Superior temporal gyrus (tissue), 1 donor: ENCODE data around the gene DYNC1LI1.
"Not testable (repeated sequence)": the region's sequence is repeated elsewhere in the genome, so short reads cannot be mapped to it uniquely, and the experiment has no call there.

ENCODE experiments used
- DNase-seq: peaks from one replicate; pipeline ENCODE4 v3.0.0-alpha.2; 2016; ENCODE audit errors: extremely low spot score

The DYNC1LI1 gene

GRCh38 chr3:32583708-32584107 is 13.1 kb upstream of the DYNC1LI1 start:
- no peak for DNase-seq

- DNase-seq = not testable (repeated sequence)
Observed at GRCh38 chr3:32578669-32579068, 8.0 kb upstream of the DYNC1LI1 start.

- peak; percentile 31 for DNase-seq
Observed at GRCh38 chr3:32577581-32578556, 7.2 kb upstream of the DYNC1LI1 start.

GRCh38 chr3:32577174-32577573 is 6.5 kb upstream of the DYNC1LI1 start:
- no peak for DNase-seq

DNA sequence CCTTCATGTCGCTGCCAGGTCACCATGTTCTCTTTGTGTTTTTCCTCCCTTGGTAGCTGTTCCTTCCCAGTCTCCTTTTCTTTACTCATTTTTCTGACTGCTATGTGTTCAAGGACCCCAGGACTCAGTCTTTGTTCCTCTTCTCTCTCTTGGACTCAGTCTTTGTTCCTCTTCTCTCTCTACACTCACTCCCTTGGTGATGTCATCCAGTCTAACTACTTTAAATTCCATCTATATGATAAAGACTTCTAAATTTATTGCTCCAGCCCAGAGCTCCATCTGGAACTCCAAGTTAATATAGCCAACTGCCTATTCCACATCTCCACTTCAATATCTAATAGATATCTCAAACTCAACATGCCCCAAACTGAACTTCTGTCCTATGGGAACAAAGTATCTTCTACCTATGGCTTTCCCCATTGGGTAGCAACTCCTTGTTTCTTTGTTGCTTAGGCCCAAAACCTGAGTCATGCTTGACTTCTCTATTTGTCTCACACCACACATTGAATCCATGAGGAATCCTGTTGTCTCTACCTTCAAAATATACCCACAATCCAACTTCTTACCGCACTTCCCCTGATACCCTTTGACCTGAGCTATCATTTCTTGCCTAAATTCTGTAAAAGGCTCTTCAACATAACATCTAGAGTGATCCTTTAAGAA is 4.9 kb upstream of the DYNC1LI1 start:
- DNase-seq = no peak

- DNase-seq = no peak
Observed at GRCh38 chr3:32571192-32571485, 481 bp upstream of the DYNC1LI1 start.

DNA sequence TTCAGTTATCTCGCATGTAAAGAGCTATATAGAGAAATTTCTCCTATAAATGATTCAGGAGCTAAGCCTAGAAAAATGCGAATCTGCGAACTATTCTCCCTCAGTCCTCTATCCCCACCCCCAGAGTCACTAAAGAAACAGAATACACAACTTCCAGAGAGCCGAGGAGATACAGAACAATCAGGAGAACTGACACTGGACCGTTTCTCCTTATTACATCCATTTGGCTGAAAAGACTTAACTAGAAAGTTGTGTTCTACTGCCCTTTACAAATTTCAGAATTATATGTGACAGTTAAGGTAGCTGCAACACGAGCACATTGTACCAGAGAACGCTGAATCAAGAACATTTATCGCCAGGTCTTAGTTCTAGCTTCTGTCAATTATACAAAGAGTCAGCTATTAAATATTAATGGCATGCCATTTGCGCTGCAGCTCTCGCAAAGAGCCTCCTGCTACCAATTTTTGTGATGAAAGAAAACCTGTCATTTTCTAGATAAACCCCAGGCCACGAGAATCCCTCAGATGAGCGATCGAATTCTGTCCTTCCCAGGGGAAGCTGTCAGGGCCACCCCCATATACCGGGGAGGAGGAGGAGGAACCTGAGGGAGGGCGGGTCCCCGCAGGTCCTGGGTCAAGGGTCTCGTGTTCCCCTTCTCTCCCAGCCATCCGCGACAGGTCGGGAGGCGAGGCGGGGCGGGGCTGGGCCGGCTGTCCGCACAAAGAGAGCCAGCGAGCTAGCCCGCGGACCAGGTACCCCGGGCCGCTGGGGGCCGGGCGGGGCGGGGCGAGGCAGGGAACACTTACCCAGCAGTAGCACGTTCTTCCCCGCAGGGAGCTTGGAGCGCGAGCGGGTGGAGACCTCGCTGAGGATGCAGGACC is 878 bp downstream of the DYNC1LI1 start:
- DNase-seq = peak; percentile 73

DNA sequence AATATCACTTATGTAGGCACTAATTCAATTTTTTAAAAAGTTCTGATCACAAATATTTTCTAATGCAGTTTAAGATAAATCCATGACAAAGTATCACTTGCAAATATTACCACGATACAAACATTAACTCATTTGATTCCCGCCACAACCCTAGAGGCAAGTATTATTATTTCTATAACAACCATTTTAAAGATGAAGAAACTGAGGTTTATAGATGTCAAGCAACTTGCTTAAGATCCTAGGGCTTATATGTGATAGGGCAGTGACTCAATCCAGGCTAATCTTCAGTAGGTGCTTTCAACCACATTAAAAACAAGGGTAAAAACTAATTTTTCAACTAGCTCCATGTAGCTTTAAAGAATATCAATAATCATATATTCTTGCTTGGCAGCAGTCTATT is 1.7 kb downstream of the DYNC1LI1 start:
- DNase-seq = no peak

DNA sequence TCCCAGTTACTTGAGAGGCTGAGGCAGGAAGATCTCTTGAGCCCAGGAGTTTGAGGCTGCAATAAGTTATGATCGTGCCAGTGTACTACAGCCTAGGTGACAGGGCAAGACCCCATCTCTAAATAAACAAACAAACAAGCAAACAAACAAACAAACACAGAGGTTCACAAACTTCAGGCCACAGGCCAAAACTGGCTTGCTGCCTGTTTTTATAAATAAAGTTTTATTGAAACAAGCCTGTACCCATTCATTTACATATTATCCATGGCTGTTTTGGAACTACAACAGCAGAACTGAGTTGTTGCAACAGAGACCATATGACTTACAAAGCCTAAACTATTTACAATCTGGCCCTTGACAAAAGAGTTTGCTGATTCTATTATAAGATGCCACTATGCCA is 6.5 kb downstream of the DYNC1LI1 start:
- DNase-seq = no peak

DNA sequence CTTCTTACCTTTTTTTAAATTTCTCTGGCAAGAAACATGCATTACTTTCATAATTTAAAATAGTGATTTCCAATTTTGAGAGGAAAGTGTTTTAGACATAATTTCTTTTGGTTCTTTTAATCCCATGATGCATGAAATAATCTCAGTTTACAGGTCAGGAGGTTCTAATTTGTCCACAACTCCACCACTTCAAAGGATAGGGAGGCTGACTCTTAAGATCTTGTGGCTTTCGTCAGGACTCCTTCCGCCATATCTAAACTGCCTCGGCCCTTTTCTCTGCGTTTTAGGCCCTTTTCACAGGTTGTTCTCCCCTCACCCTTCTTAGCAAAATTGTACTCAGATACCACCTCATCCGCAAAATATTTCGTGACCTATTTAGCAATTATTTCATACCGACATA is 8.0 kb downstream of the DYNC1LI1 start:
- no peak for DNase-seq

GRCh38 chr3:32557640-32558352 is 12.9 kb downstream of the DYNC1LI1 start:
- no peak for DNase-seq

- no peak for DNase-seq
Observed at GRCh38 chr3:32556332-32556731, 14.3 kb downstream of the DYNC1LI1 start.

- no peak for DNase-seq
Observed at GRCh38 chr3:32553973-32554372, 16.7 kb downstream of the DYNC1LI1 start.

DNA sequence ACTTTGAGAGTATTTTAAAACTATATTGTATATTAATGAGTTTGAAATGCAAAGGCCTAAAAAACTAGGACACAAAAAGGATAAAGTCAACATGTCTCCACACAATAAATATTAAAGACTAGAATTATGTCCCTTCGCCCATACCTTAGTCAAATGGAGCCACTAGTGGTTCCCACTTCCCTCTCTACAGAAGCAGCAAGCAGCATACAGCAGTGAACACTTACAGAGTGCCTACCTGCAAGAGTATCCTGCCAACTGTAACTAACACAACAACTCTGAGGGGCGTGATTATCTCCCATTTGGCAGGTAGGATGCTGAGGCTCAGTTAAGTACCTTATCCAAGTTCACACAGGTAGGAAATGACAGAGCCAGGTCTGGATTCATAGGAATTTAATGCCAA is 17.2 kb downstream of the DYNC1LI1 start:
- DNase-seq = no peak

DNA sequence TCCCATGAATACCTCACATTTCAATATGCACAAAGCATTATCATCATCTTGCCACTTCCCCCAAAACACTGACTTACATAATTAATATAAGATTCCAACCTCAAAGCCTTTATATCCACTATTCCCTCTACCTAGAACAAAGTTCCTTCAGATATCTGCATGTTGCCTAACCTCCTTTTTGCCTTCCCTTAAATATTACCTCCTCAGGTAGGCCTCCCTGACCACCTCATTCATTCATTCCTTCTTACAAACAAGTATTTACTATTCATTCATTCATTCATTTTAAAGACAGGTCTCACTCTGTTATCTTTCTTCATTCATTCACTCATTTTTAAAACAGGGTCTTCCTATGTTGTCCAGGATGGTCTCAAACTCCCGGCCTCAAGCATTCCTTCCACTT is 18.6 kb downstream of the DYNC1LI1 start:
- DNase-seq = no peak

DNA sequence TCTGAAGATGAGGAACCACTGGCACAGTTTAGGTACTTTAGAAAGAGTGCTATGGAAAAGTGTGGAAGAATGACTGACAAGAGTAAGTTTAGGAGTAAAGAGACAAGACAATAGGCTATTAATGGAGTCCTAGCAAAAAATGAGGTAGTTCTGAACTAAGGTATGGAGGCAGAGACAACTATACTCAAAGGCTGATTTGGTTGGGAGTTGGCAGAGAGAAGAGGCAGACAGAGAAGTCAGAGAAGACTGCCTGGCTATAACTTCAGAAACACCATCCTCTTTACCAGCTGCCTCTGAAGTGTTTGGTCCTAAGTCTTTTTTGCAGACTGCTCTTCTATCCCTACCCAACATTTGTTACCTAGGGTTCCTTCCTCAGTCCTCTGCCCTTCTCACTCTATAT is 19.2 kb downstream of the DYNC1LI1 start:
- DNase-seq = no peak

- DNase-seq = no peak
Observed at GRCh38 chr3:32551087-32551486, 19.6 kb downstream of the DYNC1LI1 start.

GRCh38 chr3:32545305-32545704 is 25.4 kb downstream of the DYNC1LI1 start:
- DNase-seq = no peak

GRCh38 chr3:32544894-32545293 is 25.8 kb downstream of the DYNC1LI1 start:
- no peak for DNase-seq

DNA sequence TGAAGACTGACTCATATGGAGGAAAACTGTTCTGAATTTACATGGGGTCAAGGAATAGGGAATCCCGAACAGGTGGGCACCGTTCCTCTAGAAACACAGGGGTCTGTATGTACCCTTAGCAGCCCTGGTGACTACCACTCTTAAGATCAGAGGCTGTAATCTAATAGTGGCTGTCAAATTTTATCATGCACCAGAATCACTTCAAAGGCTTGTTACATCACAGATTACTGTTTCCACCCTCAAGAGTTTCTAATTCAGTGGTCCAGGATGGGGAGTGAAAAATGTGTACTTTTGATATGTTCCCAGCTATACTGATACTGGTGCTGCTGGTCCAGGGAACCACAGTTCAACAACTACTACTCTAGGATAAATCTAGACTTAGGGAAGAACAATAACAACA is 27.9 kb downstream of the DYNC1LI1 start:
- no peak for DNase-seq

GRCh38 chr3:32540899-32541298 is 29.8 kb downstream of the DYNC1LI1 start:
- DNase-seq = no peak

DNA sequence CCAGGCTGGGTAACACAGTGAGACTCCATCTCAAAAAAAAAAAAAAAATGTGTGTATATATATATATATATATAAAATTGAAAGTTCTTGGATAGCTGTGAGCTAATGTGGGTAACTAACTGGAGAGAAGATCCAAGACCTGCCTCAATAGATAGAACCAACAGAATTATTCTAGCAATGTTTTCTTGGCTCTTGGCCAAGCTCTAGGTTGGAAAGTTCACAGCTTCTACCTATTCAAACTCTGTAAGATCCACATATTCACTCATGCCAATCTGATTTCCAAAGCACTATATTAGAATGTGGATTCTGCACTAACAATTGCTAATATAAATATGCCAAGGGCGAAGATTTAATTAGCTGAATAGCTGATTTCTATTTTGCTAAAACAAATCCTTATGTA is 38.2 kb downstream of the DYNC1LI1 start:
- no peak for DNase-seq
